H1 (cell line): ENCODE measurements around the gene TSPEAR. TPM values are rescaled to one million over a fixed set of nuclear protein-coding genes. Genes with fewer than 3 reads are reported as not detected.

Experiments used
- RAD21 ChIP-seq, 2 experiments: IDR thresholded peaks in 1 of 2; conservative IDR thresholded peaks in 1 of 2; 2 replicates each; pipeline ENCODE4 v1.6.1; 2011; ENCODE audit warnings: low read depth in 2 of 2, low read length in 2 of 2, improper control_type of control experiment in 1 of 2, inconsistent platforms in 1 of 2, mild to moderate bottlenecking in 1 of 2, moderate library complexity in 1 of 2
- polyA plus RNA-seq, 7 experiments: library from polyadenylated mRNA; depleted of rRNA in 3 of 7; stranded (reverse) in 5 of 7; unstranded in 2 of 7; fragments of >200 nt in 5 of 7; fragments of 200-250 nt in 2 of 7; gene quantifications; 1 replicate in 5 of 7; 2 replicates in 1 of 7; 4 replicates in 1 of 7; pipeline versions ENCODE4 v1.2.1 to v1.2.3, GENCODE V29; 2011 to 2013; ENCODE audit warnings: missing spikeins in 2 of 7, mixed read lengths in 2 of 7
- total RNA-seq: library from RNA; stranded (reverse); fragmentation: NEBNext Ultra II Directional; extraction: Animal tissue kit (Norgen Biotek cat#: 25700); gene quantifications from 2 replicates; pipeline ENCODE4 v1.2.1, GENCODE V29; 2021
- TF ChIP-seq, protein P1 (sequence below), 3 experiments: IDR thresholded peaks; 1 replicate in 2 of 3; 2 replicates in 1 of 3; pipeline versions ENCODE4 v1.5.1 to v1.6.1; 2011; ENCODE audit warnings: low read length in 3 of 3, mild to moderate bottlenecking in 3 of 3, inconsistent platforms in 2 of 3, low read depth in 1 of 3, moderate library complexity in 1 of 3; ENCODE audit not compliant: insufficient read depth in 1 of 3; ENCODE audit errors: control extremely low read depth in 1 of 3

Gene TSPEAR
- total and polyA plus RNA-seq, 2 of the 8 experiments (the other 6 are each of a cell fraction or from before 2014, with no cell fraction given) = 0.58 to 0.89 TPM

DNA sequence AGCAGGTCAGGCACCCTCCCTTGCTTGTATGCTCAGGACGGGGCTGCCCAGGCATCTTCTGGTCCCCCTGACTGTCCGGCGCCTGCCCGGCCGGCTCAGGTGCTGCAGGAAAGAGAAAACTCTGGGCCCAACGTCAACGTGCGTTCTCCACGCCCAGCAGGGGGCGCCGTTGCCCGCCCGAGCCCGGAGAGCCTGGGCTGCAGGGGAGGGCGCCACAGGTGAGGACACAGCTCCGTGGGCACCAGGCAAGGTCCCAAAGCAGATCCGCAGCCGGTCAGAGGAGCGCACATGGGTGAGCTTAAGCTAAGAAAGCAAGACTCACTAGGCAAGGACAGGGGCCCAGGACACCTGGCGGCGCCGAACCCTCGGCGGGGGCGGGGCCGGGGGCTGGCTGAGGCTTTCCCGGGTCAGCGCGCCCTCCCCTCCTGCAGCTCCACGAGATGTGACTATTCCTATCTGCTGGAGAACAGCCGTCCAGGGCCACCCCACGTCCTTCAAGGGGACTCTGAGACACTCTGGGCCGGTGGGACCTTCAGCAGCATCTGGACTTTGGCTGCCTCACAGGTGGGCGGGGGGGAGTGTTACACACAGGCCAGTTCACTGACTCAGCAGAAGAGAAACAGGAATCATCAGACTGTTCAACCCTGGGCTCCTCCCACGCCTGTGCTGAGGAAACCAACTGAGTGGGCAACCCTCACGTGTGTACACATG, 200.7 kb downstream of the TSPEAR start (continued):
- TF ChIP-seq, protein P1, sequence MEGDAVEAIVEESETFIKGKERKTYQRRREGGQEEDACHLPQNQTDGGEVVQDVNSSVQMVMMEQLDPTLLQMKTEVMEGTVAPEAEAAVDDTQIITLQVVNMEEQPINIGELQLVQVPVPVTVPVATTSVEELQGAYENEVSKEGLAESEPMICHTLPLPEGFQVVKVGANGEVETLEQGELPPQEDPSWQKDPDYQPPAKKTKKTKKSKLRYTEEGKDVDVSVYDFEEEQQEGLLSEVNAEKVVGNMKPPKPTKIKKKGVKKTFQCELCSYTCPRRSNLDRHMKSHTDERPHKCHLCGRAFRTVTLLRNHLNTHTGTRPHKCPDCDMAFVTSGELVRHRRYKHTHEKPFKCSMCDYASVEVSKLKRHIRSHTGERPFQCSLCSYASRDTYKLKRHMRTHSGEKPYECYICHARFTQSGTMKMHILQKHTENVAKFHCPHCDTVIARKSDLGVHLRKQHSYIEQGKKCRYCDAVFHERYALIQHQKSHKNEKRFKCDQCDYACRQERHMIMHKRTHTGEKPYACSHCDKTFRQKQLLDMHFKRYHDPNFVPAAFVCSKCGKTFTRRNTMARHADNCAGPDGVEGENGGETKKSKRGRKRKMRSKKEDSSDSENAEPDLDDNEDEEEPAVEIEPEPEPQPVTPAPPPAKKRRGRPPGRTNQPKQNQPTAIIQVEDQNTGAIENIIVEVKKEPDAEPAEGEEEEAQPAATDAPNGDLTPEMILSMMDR (IDR thresholded peaks at IDR 0.05; ENCODE audit: control extremely low read depth in 1 of 3, insufficient read depth in 1 of 3, low read depth in 1 of 3, low read length in 3 of 3) = peak in 2 of 3 experiments; percentile 88 to 92; a peak in 3 of 4 replicates
- peak; percentile 90 to 96 for TF ChIP-seq RAD21 (IDR thresholded peaks at IDR 0.05 in 1 of 2, conservative IDR thresholded peaks at IDR 0.05 in 1 of 2; ENCODE audit: low read depth in 2 of 2, low read length in 2 of 2)
